Esophagus mucosa (tissue), 1 donor: ENCODE measurements around the gene EHHADH. TPM values are rescaled to one million over a fixed set of nuclear protein-coding genes. Genes with fewer than 3 reads are reported as not detected.

Source experiments
- ATAC-seq: fragments of 200-7000 bp; cut with Tn5 transposase; one replicate; pipeline ENCODE4 v1.9.1; 2020
- total RNA-seq: library from RNA; stranded (reverse); gene quantifications from one replicate; pipeline ENCODE4 v1.2.4, GENCODE V29; 2023
- donor health status: DM: yes; HTN: yes; CAD: no.

The EHHADH gene
- total RNA-seq, 1 donor from 2014 or later, result 10.6 TPM

- ATAC-seq, result no peak
Measured at GRCh38 chr3:185188816-185189215, 65.0 kb downstream of the EHHADH start.

GRCh38 chr3:185187391-185187790 is 66.5 kb downstream of the EHHADH start:
- ATAC-seq, result no peak

- no peak for ATAC-seq
Measured at GRCh38 chr3:185176750-185177359, 77.0 kb downstream of the EHHADH start.

- ATAC-seq, result peak; percentile 15
Measured at GRCh38 chr3:185175370-185175987, 78.4 kb downstream of the EHHADH start.

- no peak for ATAC-seq
Measured at GRCh38 chr3:185172086-185173049, 81.5 kb downstream of the EHHADH start.

- ATAC-seq, result no peak
Measured at GRCh38 chr3:185164428-185165217, 89.2 kb downstream of the EHHADH start.

- ATAC-seq, result no peak
Measured at GRCh38 chr3:185162634-185163033, 91.2 kb downstream of the EHHADH start.

- ATAC-seq, result no peak
Measured at GRCh38 chr3:185161761-185162160, 92.1 kb downstream of the EHHADH start.

GRCh38 chr3:185157347-185157746 is 96.5 kb downstream of the EHHADH start:
- no peak for ATAC-seq

- no peak for ATAC-seq
Measured at GRCh38 chr3:185155678-185156077, 98.2 kb downstream of the EHHADH start.

- ATAC-seq, result peak; percentile 20
Measured at GRCh38 chr3:185153861-185154629, 99.8 kb downstream of the EHHADH start.

- ATAC-seq, result peak; percentile 49
Measured at GRCh38 chr3:185153171-185153771, 100.6 kb downstream of the EHHADH start.

GRCh38 chr3:185152410-185153170 is 101.3 kb downstream of the EHHADH start, which contains the start of gene C3orf70:
TSS of gene C3orf70 (minus strand) at chr3:185153060. CDS start at chr3:185152823, 237 bp downstream.
- ATAC-seq, result peak; percentile 72

- no peak for ATAC-seq
Measured at GRCh38 chr3:185151964-185152409, 101.9 kb downstream of the EHHADH start.

GRCh38 chr3:185151101-185151963 is 102.5 kb downstream of the EHHADH start:
- no peak for ATAC-seq

GRCh38 chr3:185150561-185150960 is 103.3 kb downstream of the EHHADH start:
- no peak for ATAC-seq

- no peak for ATAC-seq
Measured at GRCh38 chr3:185149591-185149990, 104.3 kb downstream of the EHHADH start.

- ATAC-seq, result no peak
Measured at GRCh38 chr3:185145511-185145910, 108.3 kb downstream of the EHHADH start.

GRCh38 chr3:185144784-185145183 is 109.1 kb downstream of the EHHADH start:
- ATAC-seq, result no peak
